ENCODE results near the gene FRMPD1.

GRCh38 chr9:37667706-37668105 lies 17.0 kb downstream of the FRMPD1 start:
- TF ChIP-seq ZNF335 (tag by site-specific recombination; conservative IDR thresholded peaks at IDR 0.05) = no peak
- TF ChIP-seq CTCF (tag by site-specific recombination; IDR thresholded peaks at IDR 0.05) = no peak

Measured in HEK293 (cell line).